HG03045 (cell line): Measurements from ENCODE around the gene MEAK7.

ENCODE experiments used
- ATAC-seq: cut with Tn5 transposase; IDR thresholded peaks from one replicate; pipeline ENCODE4 v1.9.1; 2021; ENCODE audit warnings: mild to moderate bottlenecking, moderate library complexity; ENCODE audit not compliant: unreplicated experiment

The MEAK7 gene

GRCh38 chr16:84495506-84495905 lies 9.0 kb downstream of the MEAK7 start:
- no peak for ATAC-seq

GRCh38 chr16:84489131-84489530 lies 15.3 kb downstream of the MEAK7 start:
- no peak for ATAC-seq

- no peak for ATAC-seq
Observed at GRCh38 chr16:84487358-84487757, 17.1 kb downstream of the MEAK7 start.

- ATAC-seq, result no peak
Observed at GRCh38 chr16:84486551-84487235, 17.8 kb downstream of the MEAK7 start.

GRCh38 chr16:84486126-84486525 lies 18.3 kb downstream of the MEAK7 start:
- ATAC-seq, result no peak

- ATAC-seq, result no peak
Observed at GRCh38 chr16:84485255-84486010, 19.0 kb downstream of the MEAK7 start.

- ATAC-seq, result no peak
Observed at GRCh38 chr16:84484579-84485254, 19.7 kb downstream of the MEAK7 start.

- ATAC-seq, result no peak
Observed at GRCh38 chr16:84483882-84484565, 20.4 kb downstream of the MEAK7 start.

GRCh38 chr16:84482951-84483881 lies 21.2 kb downstream of the MEAK7 start:
- no peak for ATAC-seq

GRCh38 chr16:84482001-84482891 lies 22.2 kb downstream of the MEAK7 start:
- no peak for ATAC-seq

- no peak for ATAC-seq
Observed at GRCh38 chr16:84481051-84481735, 23.3 kb downstream of the MEAK7 start.

- ATAC-seq, result no peak
Observed at GRCh38 chr16:84479716-84480450, 24.6 kb downstream of the MEAK7 start.

GRCh38 chr16:84478172-84478947 lies 26.1 kb downstream of the MEAK7 start:
- ATAC-seq, result no peak

- ATAC-seq, result no peak
Observed at GRCh38 chr16:84477661-84478060, 26.8 kb downstream of the MEAK7 start.

- ATAC-seq, result no peak
Observed at GRCh38 chr16:84476401-84476800, 28.1 kb downstream of the MEAK7 start.

GRCh38 chr16:84475643-84476240 lies 28.7 kb downstream of the MEAK7 start:
- ATAC-seq, result no peak

- ATAC-seq, result no peak
Observed at GRCh38 chr16:84471966-84472365, 32.5 kb downstream of the MEAK7 start.
